Measurements from ENCODE around the gene EHD4. TPM values are rescaled to one million over a fixed set of nuclear protein-coding genes. Genes with fewer than 3 reads are reported as not detected.

EHD4 gene
- total RNA-seq, result 23.1 TPM
- polyA plus RNA-seq (ENCODE audit: insufficient read depth in 1 of 8, insufficient read length in 8 of 8, low replicate concordance in 1 of 8), result 10 to 100 TPM; 26.8 to 38.8 (median 31.0) TPM
- long read RNA-seq, donor 1, full-length matches to known transcripts, result 8 of 8 reads
- long read RNA-seq, donor 1, partial matches to known transcripts, result 0 of 8 reads
- long read RNA-seq, donor 1, other reads (novel, unspliced or antisense), result 0 of 8 reads
- long read RNA-seq, donor 2, result 0 reads
- long read RNA-seq, donor 3, full-length matches to known transcripts, result 29 of 37 reads
- long read RNA-seq, donor 3, partial matches to known transcripts, result 8 of 37 reads
- long read RNA-seq, donor 3, other reads (novel, unspliced or antisense), result 0 of 37 reads
- long read RNA-seq, donor 4, full-length matches to known transcripts, result 13 of 13 reads
- long read RNA-seq, donor 4, partial matches to known transcripts, result 0 of 13 reads
- long read RNA-seq, donor 4, other reads (novel, unspliced or antisense), result 0 of 13 reads
- long read RNA-seq, donor 5, full-length matches to known transcripts, result 21 of 42 reads
- long read RNA-seq, donor 5, partial matches to known transcripts, result 21 of 42 reads
- long read RNA-seq, donor 5, other reads (novel, unspliced or antisense), result 0 of 42 reads
- long read RNA-seq, donor 6, full-length matches to known transcripts, result 21 of 26 reads
- long read RNA-seq, donor 6, partial matches to known transcripts, result 0 of 26 reads
- long read RNA-seq, donor 6, other reads (novel, unspliced or antisense), result 5 of 26 reads
- long read RNA-seq, donor 7, full-length matches to known transcripts, result 12 of 17 reads
- long read RNA-seq, donor 7, partial matches to known transcripts, result 5 of 17 reads
- long read RNA-seq, donor 7, other reads (novel, unspliced or antisense), result 0 of 17 reads
- long read RNA-seq, donor 8, full-length matches to known transcripts, result 3 of 3 reads
- long read RNA-seq, donor 8, partial matches to known transcripts, result 0 of 3 reads
- long read RNA-seq, donor 8, other reads (novel, unspliced or antisense), result 0 of 3 reads
- long read RNA-seq, donor 9, full-length matches to known transcripts, result 6 of 15 reads
- long read RNA-seq, donor 9, partial matches to known transcripts, result 9 of 15 reads
- long read RNA-seq, donor 9, other reads (novel, unspliced or antisense), result 0 of 15 reads
- long read RNA-seq, donor 10, full-length matches to known transcripts, result 16 of 16 reads
- long read RNA-seq, donor 10, partial matches to known transcripts, result 0 of 16 reads
- long read RNA-seq, donor 10, other reads (novel, unspliced or antisense), result 0 of 16 reads
- long read RNA-seq, donor 11, full-length matches to known transcripts, result 12 of 12 reads
- long read RNA-seq, donor 11, partial matches to known transcripts, result 0 of 12 reads
- long read RNA-seq, donor 11, other reads (novel, unspliced or antisense), result 0 of 12 reads

- H3K27ac ChIP-seq (ENCODE audit: low read length), result peak within 1 kb of the TSS; percentile 92
- no peaks in the 10 kb centered on the region for H3K36me3 ChIP-seq (ENCODE audit: control insufficient read depth, insufficient read depth, low read length)
- peaks cover 18% of the 10 kb centered on the region for H3K4me1 ChIP-seq (ENCODE audit: control insufficient read depth, insufficient read depth, low read length)
- WGBS (ENCODE audit: insufficient coverage), result under 1% methylated on average over 67 of the region's 72 CpGs
- peak within 1 kb of the TSS; percentile 79 for H3K4me3 ChIP-seq (ENCODE audit: low read length)
- H3K9me3 ChIP-seq (replicated peaks; ENCODE audit: control insufficient read depth, low read depth, low read length), result no peaks in the 10 kb centered on the region
- peaks cover 6% of the 10 kb centered on the region for H3K27me3 ChIP-seq (ENCODE audit: control insufficient read depth, insufficient read depth, low read length)
- DNase-seq, result peak; percentile 99
Observed at GRCh38 chr15:41972253-41973242, at the start of gene EHD4. TSS of gene EHD4 (minus strand) at chr15:41972557. CDS start at chr15:41972494, 63 bp downstream.

- no peak overlapping the region for H3K4me3 ChIP-seq (ENCODE audit: low read length)
- no peaks in the 10 kb centered on the region for H3K27me3 ChIP-seq (ENCODE audit: control insufficient read depth, insufficient read depth, low read length)
- DNase-seq, result no peak
- 86% methylated on average over 2 of the region's 5 CpGs for WGBS (ENCODE audit: insufficient coverage)
- H3K27ac ChIP-seq (ENCODE audit: low read length), result no peak overlapping the region
- peaks cover 24% of the 10 kb centered on the region for H3K4me1 ChIP-seq (ENCODE audit: control insufficient read depth, insufficient read depth, low read length)
- peaks cover 7% of the 10 kb centered on the region for H3K9me3 ChIP-seq (replicated peaks; ENCODE audit: control insufficient read depth, low read depth, low read length)
- no peaks in the 10 kb centered on the region for H3K36me3 ChIP-seq (ENCODE audit: control insufficient read depth, insufficient read depth, low read length)
Observed at GRCh38 chr15:42021593-42021992, 49.2 kb upstream of the EHD4 start.

- no peaks in the 10 kb centered on the region for H3K36me3 ChIP-seq (ENCODE audit: control insufficient read depth, insufficient read depth, low read length)
- peaks cover 7% of the 10 kb centered on the region for H3K9me3 ChIP-seq (replicated peaks; ENCODE audit: control insufficient read depth, low read depth, low read length)
- H3K4me3 ChIP-seq (ENCODE audit: low read length), result no peak within 1 kb of the TSS
- no peak within 1 kb of the TSS for H3K27ac ChIP-seq (ENCODE audit: low read length)
- WGBS (ENCODE audit: insufficient coverage), result 92% methylated on average over 4 of the region's 5 CpGs
- no peak for DNase-seq
- no peaks in the 10 kb centered on the region for H3K27me3 ChIP-seq (ENCODE audit: control insufficient read depth, insufficient read depth, low read length)
- H3K4me1 ChIP-seq (ENCODE audit: control insufficient read depth, insufficient read depth, low read length), result peaks cover 24% of the 10 kb centered on the region
Observed at GRCh38 chr15:42020713-42021273, 48.4 kb upstream of the EHD4 start, which contains the start of gene PLA2G4E. TSS of gene PLA2G4E (minus strand) at chr15:42021042. CDS start at chr15:42021030, 12 bp downstream.

GRCh38 chr15:42018306-42019224 is 46.2 kb upstream of the EHD4 start:
- peaks cover 19% of the 10 kb centered on the region for H3K4me1 ChIP-seq (ENCODE audit: control insufficient read depth, insufficient read depth, low read length)
- peak overlapping the region; percentile 60 for H3K27ac ChIP-seq (ENCODE audit: low read length)
- H3K36me3 ChIP-seq (ENCODE audit: control insufficient read depth, insufficient read depth, low read length), result no peaks in the 10 kb centered on the region
- H3K27me3 ChIP-seq (ENCODE audit: control insufficient read depth, insufficient read depth, low read length), result peaks cover 7% of the 10 kb centered on the region
- peaks cover 7% of the 10 kb centered on the region for H3K9me3 ChIP-seq (replicated peaks; ENCODE audit: control insufficient read depth, low read depth, low read length)
- DNase-seq, result peak; percentile 62
- H3K4me3 ChIP-seq (ENCODE audit: low read length), result no peak overlapping the region
- WGBS (ENCODE audit: insufficient coverage), result 74% methylated on average over 4 of the region's 6 CpGs

- Histone ChIP-seq H3K27ac (ENCODE audit: low read length) (no peak overlapping the region), H3K4me3 (ENCODE audit: low read length) (no peak overlapping the region), H3K9me3 (replicated peaks; ENCODE audit: control insufficient read depth, low read depth, low read length) (peaks cover under 1% of the 10 kb centered on the region), H3K36me3 (ENCODE audit: control insufficient read depth, insufficient read depth, low read length) (no peaks in the 10 kb centered on the region), H3K4me1 (ENCODE audit: control insufficient read depth, insufficient read depth, low read length) (peaks cover 19% of the 10 kb centered on the region), H3K27me3 (ENCODE audit: control insufficient read depth, insufficient read depth, low read length) (peaks cover 10% of the 10 kb centered on the region)
- no peak for DNase-seq
- 66% methylated on average over 6 of the region's 6 CpGs for WGBS (ENCODE audit: insufficient coverage)
Observed at GRCh38 chr15:42016971-42017370, 44.6 kb upstream of the EHD4 start.

- Histone ChIP-seq H3K36me3 (ENCODE audit: control insufficient read depth, insufficient read depth, low read length) (no peaks in the 10 kb centered on the region), H3K9me3 (replicated peaks; ENCODE audit: control insufficient read depth, low read depth, low read length) (no peaks in the 10 kb centered on the region), H3K27ac (ENCODE audit: low read length) (no peak overlapping the region), H3K27me3 (ENCODE audit: control insufficient read depth, insufficient read depth, low read length) (peaks cover 10% of the 10 kb centered on the region), H3K4me3 (ENCODE audit: low read length) (no peak overlapping the region), H3K4me1 (ENCODE audit: control insufficient read depth, insufficient read depth, low read length) (peaks cover 15% of the 10 kb centered on the region)
- DNase-seq, result no peak
- 93% methylated on average over 4 of the region's 4 CpGs for WGBS (ENCODE audit: insufficient coverage)
Observed at GRCh38 chr15:42014406-42014805, 42.0 kb upstream of the EHD4 start.

- Histone ChIP-seq H3K9me3 (replicated peaks; ENCODE audit: control insufficient read depth, low read depth, low read length) (no peaks in the 10 kb centered on the region), H3K27ac (ENCODE audit: low read length) (no peak overlapping the region), H3K4me3 (ENCODE audit: low read length) (no peak overlapping the region), H3K4me1 (ENCODE audit: control insufficient read depth, insufficient read depth, low read length) (peaks cover 2% of the 10 kb centered on the region), H3K27me3 (ENCODE audit: control insufficient read depth, insufficient read depth, low read length) (peaks cover 14% of the 10 kb centered on the region), H3K36me3 (ENCODE audit: control insufficient read depth, insufficient read depth, low read length) (no peaks in the 10 kb centered on the region)
- WGBS (ENCODE audit: insufficient coverage), result 89% methylated on average over 2 of the region's 10 CpGs
- no peak for DNase-seq
Observed at GRCh38 chr15:42012928-42013482, 40.6 kb upstream of the EHD4 start.

GRCh38 chr15:42012241-42012640 is 39.9 kb upstream of the EHD4 start:
- Histone ChIP-seq H3K27me3 (ENCODE audit: control insufficient read depth, insufficient read depth, low read length) (peaks cover 14% of the 10 kb centered on the region), H3K4me3 (ENCODE audit: low read length) (no peak overlapping the region), H3K4me1 (ENCODE audit: control insufficient read depth, insufficient read depth, low read length) (peaks cover 2% of the 10 kb centered on the region), H3K36me3 (ENCODE audit: control insufficient read depth, insufficient read depth, low read length) (no peaks in the 10 kb centered on the region), H3K9me3 (replicated peaks; ENCODE audit: control insufficient read depth, low read depth, low read length) (no peaks in the 10 kb centered on the region), H3K27ac (ENCODE audit: low read length) (no peak overlapping the region)
- no peak for DNase-seq
- no CpG with 5 or more reads among the region's 2 CpGs for WGBS (ENCODE audit: insufficient coverage)
